Inflammatory macrophage treated with lipopolysaccharide for 1 hour (primary cell): ENCODE results near the gene ATP10A.

Experiments
- DNase-seq, 2 donors: peaks; one replicate each; pipeline ENCODE4 v3.0.0-alpha.2; 2020 to 2022

ATP10A gene

DNA sequence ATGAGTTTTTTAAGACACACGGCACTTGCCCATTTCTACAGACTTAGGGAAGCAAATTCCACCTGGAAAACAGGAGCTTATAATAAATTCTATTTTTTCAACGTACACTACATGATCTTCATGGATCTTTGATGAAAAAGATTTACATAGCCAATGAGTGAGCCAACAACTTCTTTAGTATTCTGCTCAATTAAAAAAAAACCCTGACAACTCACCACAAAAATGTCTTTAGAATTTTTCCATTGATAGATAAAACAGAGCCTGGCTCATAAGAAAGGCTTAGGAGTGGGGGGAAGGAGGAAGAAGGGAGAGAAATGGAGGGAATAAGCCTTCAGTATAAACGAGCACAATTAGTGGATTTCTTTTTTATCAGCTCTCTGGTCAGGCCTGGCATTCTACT is 126.7 kb downstream of the ATP10A start:
- no peak for DNase-seq

DNA sequence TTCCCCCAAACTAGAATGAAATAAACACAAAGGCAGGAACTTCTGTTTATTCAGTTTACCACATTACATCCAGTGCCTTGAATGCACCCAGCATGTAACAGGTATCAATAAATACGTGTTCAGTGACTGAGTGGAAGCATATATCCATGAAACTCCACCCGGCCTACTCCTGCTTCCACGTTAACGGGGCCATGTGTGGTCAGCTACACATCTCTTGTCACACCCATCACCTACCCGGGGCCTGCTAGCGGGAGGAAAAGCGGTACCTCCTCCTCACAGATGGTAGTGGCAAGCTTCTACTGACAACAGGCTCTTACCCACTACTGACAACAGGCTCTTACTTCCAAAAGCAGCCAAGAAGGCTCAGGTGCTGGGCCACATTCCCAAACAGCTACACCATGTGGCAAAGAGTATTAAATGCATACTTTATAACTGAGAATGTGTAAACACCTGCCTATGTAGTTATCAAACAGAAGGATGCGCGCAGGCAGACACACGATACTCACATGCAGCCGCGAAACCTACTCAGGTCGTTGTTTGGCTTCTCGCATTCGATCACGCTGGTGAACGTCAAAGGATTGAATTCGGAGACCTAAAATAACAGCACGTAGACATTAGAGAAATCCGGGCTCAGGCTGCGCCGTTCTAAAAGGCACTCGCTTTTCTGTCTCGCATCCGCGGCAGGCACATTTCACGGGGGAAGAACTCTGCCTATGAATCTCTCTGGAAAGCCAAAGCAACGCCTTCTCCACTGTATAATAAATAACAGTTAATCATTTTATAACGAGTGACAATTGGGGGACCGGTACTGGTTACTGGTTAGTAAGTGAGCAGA is 127.4 kb downstream of the ATP10A start:
- DNase-seq, result no peak

DNA sequence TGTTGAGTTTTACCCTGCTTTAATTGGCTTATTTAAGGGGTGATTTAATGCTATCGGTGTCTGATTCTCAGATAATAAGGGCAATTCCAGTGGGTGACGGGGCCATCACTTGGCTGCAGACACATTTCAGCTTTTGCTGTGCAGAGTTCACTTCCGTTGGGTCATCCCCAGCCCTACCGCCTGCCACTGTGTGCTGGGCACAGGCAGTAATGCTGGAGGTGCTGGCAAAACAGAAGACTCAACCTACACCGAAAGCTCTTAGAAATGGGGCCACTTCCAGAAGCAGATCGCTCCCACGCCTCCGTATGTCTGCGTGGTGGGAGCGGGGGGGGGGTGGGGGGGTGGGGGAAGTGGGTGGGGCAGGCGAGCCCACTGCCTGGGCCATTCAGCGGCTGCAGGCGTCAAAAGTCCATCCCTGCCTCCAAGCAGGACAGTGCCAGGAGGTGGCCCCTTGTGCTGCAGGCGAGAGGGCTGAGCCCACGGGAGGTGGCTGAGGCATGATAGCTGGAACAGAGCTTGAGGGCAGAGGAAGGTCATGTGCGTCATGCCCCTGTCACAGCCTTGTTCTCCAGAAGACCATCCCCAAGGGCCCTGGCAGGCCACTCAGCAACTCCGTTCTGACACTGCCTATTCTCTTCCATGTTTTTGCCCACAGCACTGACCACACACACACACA is 128.3 kb downstream of the ATP10A start:
- no peak for DNase-seq

DNA sequence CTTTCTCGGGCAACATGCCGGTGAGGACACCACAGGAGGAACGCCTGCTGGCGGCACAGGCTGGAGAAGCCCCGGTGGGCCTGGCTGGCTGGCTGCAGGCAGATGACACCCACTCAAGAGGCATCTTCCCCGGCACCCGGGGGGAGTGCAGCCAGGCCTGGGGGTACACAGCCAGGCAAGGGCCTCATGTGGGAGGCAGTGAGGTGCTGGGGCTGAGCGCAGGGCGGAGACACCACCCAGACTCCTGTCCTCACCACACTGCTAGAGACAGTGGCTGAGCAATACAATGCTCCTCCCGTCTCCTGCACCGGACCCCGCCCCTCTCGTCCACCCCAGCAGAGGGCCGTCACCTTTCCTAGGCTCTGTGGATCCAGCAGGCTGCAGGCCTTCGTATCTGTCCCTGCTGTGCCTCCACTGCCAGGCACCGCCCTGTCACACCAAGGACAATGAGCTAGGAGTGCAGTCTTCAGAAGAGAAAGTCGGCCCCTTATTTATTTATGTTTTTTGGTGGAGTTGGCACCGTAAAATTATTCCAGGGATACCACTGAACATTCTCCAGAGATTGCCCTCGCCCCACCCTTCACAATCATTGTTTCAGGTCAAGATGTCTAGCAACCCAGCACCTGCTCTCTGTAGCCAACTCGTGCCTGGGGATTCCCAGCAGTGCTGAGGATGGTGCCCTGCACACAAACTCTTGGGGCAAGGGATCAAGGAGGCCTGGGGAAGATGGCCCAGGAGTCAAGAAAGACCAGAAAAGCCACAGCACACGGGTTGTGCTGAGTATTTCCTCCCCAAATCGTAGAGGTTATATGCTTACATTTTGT is 129.1 kb downstream of the ATP10A start:
- no peak for DNase-seq

DNA sequence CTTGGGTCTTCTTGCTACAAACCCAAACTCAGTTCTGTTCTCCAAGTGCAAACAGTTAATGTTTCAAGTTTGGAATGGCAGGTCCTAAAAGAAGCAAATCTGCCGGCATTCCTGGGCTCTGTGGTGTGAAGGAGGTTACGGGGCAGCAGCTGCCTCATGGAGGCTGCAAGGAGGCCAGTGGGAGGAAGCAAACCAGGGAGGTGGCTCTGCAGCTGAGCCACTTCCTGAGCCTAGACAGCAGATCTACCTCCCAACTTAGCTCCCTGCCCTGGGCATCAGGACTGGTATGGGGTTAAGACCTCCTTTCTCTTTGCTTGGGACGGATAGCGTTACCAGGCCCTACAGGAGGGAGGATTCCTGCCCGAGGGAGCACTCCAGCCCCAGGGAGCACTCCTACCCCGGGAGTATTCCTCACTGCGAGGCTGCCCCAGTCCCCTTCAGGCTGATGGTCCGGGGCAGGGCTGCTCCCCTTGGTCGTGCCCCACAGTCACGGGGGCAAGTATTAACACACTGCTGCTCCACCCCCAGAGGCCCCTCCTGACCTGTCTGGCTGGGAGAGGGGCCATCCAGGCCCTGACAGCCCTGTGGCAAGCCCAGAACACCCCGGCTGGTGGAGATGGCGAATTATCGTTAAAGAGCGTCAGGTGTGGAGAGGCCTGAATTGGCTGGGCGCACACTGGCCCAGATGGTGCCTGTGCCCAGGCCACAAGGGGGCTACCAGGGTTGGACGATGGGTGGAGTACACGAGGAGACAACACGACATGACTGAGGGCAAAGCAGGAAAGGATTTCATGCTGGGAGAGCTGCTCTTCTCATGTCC is 129.9 kb downstream of the ATP10A start:
- no peak for DNase-seq

DNA sequence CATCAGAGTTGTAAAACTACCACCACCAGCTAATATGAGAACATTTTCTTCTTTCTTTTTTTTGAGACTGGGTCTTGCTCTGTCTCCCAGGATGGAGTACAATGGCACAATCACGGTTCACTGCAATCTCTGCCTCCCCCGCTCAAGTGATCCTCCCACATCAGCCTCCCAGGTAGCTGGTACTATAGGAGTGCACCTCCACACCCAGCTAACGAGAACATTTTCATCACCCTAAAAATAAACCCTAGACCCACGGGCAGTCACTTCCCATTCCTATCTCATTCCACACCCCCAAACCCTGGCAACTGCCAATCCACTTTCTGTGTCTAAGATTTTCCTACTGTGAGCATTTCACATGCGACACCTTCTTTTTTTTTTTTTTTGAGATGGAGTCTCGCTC is 130.9 kb downstream of the ATP10A start:
- DNase-seq, result no peak

DNA sequence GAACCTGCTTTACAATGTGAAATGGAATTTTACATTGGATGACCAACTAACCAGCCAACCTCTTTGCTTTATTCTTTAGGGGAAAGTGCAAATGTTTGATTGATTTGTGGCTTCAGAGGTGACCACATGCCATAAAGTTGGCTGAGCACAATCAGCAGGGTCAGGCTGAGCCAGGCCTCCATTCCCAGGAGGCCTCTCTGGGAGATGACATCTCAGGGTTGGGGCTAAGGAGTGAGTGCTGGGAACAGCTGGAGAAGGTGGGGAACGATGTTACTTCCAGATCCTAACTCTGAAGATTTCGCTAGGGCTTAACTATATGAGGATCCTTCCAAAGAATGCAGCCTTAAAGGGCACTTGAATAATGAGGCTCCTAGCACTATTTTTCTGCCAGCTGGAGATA is 131.7 kb downstream of the ATP10A start:
- DNase-seq, result no peak

DNA sequence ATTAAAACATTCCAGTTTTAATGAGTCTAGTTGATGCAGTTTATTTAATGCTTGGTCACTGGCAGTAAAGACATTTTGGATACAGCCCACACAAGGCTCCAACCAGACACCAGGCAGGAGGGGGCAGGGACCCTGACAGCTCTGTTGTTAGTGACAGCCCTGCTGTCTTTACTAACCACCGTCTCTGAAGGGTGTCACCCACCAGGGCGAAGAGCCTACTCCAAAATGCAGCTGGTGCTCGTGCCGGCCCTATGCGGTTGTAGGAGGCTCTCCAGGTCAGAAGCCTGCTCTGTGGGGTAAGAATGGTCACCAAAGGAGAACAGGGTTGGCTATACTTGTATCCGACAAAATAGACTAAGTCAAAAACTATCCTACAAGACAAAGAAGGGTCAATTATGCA is 132.2 kb downstream of the ATP10A start:
- no peak for DNase-seq

DNA sequence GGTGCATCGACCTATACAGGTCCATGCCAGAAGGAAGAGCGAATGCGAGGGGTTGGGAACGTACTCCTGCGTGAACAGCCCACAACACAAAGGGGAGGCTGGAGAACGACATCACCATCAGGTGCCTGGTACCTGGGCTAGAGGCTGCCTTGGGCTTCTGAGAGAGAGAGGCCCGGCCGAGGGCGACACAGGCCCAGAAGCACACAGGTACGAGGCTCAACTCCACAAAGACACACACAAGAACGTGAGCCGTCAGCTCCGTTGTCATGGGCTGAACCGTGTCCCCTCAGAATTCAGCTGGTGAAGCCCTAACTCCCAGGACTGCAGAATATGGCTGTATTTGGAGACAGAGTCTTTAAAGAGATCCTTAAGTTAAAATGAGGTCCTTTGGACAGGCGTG is 134.3 kb downstream of the ATP10A start:
- DNase-seq, result no peak

DNA sequence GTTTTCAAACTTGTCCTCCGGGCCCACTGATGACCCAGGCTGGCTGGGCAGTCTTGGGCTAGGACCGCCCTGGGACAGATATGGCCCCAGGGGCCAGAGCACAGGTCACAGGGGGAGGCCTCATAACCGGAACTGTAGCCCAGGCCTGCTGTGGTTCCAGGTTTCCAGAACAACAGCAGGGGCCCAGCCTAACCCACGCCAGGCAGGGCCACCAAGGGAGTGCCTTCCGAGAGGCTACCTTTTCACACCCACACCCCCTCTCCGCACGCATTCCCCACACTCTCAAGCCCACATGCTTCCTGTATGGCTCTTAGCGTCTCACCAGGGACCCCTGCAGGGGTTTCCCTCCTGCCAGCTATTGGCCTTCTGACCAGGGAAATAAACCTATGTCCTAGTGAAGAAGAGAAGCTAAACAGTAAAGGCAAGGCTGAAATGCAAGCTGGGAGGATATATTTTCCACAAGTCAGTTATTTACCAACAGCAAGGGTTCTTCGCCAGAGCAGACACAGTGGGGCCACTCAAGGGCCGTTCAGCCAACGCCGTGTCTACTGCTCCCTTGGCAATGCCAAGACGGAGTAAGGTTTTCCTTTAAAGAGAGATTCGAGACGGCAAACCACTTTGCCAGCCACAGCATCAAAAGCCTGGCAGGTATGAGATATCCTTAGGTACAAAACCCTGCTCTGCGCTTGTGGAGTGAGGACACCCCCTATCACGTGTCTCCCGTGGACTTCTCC is 135.1 kb downstream of the ATP10A start:
- no peak for DNase-seq

DNA sequence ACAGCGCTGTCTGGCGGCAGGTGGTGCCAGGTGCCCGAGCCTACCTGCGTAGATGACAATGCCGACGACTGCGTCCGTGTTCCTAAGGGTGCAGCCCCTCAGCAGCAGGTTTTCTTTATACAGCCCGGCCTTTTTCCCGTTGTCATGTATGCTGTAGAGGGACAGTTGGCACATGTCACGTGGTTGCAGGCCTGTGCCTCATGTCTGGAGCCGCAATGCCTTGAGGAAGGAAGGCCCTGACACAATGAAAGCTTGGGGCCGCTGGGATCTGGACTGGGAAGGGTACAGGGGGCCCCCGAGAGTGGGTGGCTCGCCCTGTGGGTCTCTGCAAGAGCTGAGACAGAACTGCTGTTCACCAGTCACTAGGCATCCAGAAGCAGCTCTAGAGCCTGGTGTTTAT is 136.0 kb downstream of the ATP10A start:
- no peak for DNase-seq

DNA sequence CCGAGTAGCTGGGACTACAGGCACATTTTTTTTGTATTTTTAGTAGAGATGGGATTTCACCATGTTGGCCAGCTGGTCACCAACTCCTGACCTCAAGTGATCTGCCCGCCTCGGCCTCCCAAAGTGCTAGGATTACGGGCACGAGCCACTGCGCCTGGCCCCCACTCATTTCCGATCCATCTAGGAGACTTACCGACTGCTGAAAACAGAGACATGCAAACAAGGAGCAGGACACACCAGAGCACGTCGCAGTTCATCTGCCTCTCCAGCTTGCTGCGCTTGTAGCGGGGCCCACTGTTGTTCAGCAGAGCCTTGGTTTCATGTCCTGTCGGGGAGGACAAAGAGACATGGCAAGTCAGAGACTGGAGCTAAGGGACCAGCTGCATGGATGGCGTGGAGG is 137.4 kb downstream of the ATP10A start:
- DNase-seq, result no peak

DNA sequence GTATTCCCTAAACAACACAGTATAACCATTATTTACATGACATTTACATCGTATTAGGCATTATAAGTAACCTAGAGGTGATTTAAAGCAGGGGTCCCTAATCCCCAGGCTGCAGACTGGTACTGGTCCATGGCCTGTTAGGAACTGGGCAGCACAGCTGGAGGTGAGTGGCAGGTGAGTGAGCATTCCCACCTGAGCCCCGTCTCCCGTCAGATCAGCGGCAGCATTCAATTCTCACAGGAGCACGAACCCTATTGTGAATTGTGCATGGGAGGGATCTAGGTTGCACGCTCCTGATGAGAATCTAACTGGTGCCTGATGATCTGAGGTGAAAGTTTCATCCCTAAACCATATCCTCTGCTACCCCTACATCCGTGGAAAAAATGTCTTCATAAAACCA is 138.2 kb downstream of the ATP10A start:
- DNase-seq, result no peak

DNA sequence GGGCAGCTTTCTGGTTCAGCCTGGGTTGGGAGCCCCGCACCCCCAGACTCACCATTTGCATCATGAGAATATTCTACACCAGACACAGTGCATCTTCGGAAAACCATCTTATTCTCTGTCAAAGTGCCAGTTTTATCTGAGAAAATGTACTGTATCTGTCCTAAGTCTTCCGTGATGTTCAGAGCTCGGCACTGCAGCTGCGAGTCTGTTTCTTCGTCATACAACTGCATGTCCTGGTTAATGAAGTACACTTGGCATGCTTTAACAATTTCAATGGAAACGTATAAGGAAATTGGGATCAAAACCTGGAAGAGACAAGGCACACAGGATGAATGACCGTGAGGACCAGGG is 141.5 kb downstream of the ATP10A start:
- DNase-seq, result no peak

DNA sequence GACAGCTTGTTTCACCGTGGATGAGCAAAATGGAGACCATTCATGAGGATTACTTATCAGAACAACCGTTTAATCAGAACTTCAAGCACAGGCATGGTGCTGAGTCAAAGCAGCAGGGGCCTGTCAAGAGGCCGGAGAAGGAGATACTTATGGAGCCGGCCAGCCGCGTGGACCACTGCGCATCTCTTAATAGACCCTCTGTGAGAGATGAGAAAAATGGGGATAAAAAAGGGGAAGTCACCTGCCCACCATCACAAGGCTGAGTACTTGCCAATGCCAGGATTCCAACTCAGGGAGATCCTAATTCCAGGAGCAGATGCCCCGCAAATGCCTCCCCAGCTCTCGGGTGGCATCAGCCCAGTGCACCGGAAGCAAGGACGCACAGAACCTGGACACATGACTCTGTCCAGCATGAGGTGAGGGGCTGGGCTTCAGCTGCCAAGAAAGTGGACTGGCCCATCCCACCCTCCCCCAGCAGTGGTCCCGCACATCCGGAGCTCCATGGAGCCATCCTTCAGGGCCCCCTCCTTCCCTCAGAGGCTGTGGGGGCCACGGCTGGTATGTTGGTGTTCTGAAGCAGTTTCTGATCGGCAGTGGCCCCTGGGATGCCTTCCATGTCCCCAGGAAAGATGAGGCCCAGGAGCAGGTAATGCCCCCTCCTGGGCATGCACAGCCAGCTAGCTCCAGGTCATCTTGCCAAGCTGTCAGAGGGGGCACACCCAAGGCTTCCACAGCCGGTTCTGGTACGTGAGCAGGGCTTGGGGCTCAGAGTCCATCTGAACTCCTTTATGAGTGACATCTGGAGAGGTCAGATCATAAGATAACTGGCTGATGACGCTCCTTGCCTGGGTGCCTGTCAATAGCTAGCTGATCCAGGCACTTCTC is 143.8 kb downstream of the ATP10A start:
- no peak for DNase-seq

DNA sequence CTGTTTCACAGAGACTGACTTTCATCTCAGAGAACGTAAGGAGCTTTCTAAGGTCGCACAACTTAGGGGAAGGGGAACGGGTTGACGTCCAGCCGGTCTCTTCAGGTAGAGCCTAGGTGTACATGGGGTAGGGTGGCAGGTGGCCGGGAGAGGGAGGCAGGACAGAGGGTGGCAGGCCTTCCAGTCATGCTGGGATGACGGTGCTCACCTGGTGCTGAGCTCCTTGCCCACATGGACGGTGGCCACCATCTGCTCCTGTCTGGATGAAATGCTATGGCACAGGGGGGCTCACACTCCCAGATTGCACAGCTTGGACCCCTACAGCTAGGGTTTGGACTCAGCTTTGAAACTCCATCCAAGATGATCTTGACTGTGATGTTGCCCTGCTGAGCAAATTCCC is 144.5 kb downstream of the ATP10A start:
- no peak for DNase-seq

DNA sequence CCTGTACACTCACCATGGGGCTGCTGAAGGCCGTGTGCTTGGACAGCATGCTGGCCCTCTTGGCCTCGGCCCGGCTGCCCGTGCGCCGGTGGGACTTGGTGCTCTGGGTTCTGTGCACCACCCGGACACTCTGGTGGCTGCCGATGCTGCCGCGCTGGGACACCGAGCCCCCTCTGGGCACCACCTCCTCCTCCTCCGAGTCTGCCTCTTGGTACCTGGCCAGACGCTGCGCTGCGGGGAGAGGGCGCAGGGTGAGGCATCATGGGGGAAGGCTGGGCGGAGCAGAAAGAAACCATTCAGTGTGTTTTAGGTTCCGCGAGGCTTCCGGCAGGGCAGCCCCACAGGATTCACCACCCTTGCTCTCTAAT is 145.0 kb downstream of the ATP10A start:
- DNase-seq, result no peak

DNA sequence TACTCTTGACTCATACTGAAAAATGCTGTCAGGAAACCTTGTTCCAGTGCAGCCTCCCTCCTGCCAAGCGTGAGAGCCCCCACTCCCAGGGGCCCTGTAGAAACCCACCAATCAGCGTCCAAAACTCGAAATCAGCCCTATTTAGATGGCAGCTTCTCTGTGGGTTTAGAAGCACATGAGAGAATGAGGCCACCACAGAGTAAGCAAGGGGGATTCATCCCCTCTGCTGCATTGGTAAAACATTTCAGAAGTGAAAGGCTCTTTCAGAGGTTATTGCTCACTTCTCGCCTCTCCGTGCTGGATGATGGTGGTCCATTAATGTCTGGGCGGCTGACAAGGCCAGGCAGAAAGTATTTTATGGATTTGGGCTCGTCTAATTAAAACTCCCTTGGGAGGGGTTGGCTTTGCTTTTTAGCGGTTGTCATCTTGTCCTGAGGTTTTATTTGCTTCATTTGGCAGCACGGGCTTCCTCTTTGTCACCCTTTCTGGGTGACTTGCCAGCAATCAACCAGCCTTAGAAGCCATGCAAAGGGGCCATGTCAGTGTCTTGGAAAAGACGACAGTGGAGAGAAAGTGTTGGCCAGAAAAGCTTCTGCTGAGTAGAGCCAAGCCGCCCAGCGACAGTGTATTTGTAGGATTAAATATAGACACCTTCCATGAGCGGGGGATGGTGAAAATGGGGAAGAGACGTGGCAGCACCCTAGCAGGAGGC is 145.5 kb downstream of the ATP10A start:
- no peak for DNase-seq

DNA sequence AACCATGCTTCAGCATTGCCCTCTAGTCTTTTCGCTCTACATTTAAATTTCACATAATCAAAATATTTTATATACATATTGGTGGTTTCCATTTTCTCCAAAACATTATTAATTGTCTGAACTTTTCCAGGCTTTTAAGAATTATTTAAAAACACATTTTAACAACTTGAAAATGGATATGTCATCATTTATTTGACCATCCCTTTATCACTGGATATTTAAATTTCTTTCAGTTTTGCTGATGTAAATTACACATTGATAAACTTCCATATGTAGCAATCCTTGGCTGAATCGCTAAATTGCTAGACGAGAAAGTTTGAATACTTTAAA is 146.0 kb downstream of the ATP10A start:
- no peak for DNase-seq

DNA sequence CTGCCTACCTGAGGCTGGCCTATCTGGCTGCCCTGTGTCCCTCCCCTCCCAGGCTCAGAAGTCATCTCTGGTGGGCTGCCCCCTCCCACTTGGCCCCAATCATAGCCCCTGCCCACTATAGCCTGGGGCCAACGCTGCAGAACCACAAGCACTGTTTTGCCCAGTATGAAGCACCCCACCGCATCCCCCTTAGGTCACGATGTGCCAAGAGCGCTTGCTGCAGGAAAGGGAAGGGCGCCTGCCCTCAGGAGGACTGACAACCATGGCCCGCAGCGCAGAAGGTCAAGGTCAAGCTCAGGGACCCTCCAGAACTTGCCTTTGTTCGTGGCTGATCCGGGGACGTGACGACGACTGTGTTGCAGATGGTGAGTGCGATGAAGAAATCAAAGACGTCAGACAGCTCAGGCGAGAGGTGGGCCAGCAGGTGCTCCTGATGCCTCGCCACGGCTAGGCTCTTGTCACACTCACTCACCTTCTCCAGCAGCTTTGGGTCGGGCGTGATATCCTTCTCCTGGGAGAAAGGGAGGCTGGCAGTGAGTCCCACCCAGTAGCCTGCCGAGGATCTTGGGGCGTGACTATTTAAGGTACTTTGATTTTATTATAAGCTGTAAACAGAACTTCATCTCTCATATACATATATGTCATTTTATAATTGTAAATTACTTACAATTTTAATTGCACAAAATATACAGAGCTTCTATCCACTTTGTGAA is 146.6 kb downstream of the ATP10A start:
- no peak for DNase-seq
